ENCODE results near the gene LIN52. TPM values are rescaled to one million over a fixed set of nuclear protein-coding genes. Genes with fewer than 3 reads are reported as not detected.

Gene LIN52
- total RNA-seq, 1 donor from 2014 or later = 25.7 TPM

- H3K36me3 ChIP-seq = no peaks in the 10 kb centered on the region
- Mint-ChIP-seq H3K27me3 (ENCODE audit: insufficient read depth, low read depth) (no peaks in the 10 kb centered on the region), H3K9me3 (no peaks in the 10 kb centered on the region), H3K4me1 (no peaks in the 10 kb centered on the region), H3K27ac (no peak overlapping the region), H3K4me3 (no peak overlapping the region), H3K36me3 (no peaks in the 10 kb centered on the region)
- TF ChIP-seq EZH2phosphoT487 (IDR thresholded peaks at IDR 0.05) = no peak
- no peak for TF ChIP-seq CTCF (IDR thresholded peaks at IDR 0.05)
- TF ChIP-seq EZH2 (IDR thresholded peaks at IDR 0.05) = no peak
- H3K27me3 ChIP-seq = no peaks in the 10 kb centered on the region
- no peaks in the 10 kb centered on the region for H3F3A ChIP-seq (ENCODE audit: low read depth)
- no peak overlapping the region for H2AFZ ChIP-seq (replicated peaks)
- H3K9me3 ChIP-seq (ENCODE audit: low read depth) = no peaks in the 10 kb centered on the region
- no peak overlapping the region for H3K27ac ChIP-seq
- no peaks in the 10 kb centered on the region for H3K79me2 ChIP-seq (ENCODE audit: low read depth)
- no peak overlapping the region for H3K4me2 ChIP-seq
- H3K9ac ChIP-seq = no peak overlapping the region
- H4K20me1 ChIP-seq (ENCODE audit: low read depth) = no peaks in the 10 kb centered on the region
- no peak overlapping the region for H3K4me3 ChIP-seq
- no peak for DNase-seq (ENCODE audit: low spot score)
- H3K4me1 ChIP-seq = no peaks in the 10 kb centered on the region
Measured at GRCh38 chr14:74126315-74127013, 41.7 kb downstream of the LIN52 start.

- TF ChIP-seq EZH2 (IDR thresholded peaks at IDR 0.05) (no peak), EZH2phosphoT487 (IDR thresholded peaks at IDR 0.05) (no peak)
- Histone ChIP-seq H3K4me3 (no peak overlapping the region), H3F3A (ENCODE audit: low read depth) (no peaks in the 10 kb centered on the region), H3K27me3 (no peaks in the 10 kb centered on the region), H3K9ac (no peak overlapping the region), H3K27ac (no peak overlapping the region), H2AFZ (replicated peaks) (no peak overlapping the region), H3K4me1 (no peaks in the 10 kb centered on the region), H3K4me2 (no peak overlapping the region), H4K20me1 (ENCODE audit: low read depth) (no peaks in the 10 kb centered on the region), H3K36me3 (no peaks in the 10 kb centered on the region), H3K79me2 (ENCODE audit: low read depth) (no peaks in the 10 kb centered on the region), H3K9me3 (ENCODE audit: low read depth) (no peaks in the 10 kb centered on the region)
- DNase-seq (ENCODE audit: low spot score) = no peak
- Mint-ChIP-seq H3K27me3 (ENCODE audit: insufficient read depth, low read depth) (no peaks in the 10 kb centered on the region), H3K9me3 (no peaks in the 10 kb centered on the region), H3K4me3 (no peak overlapping the region), H3K4me1 (no peaks in the 10 kb centered on the region), H3K27ac (no peak overlapping the region), H3K36me3 (no peaks in the 10 kb centered on the region)
Measured at GRCh38 chr14:74127634-74128033, 42.9 kb downstream of the LIN52 start.

GRCh38 chr14:74133833-74134481, 49.2 kb downstream of the LIN52 start:
- Histone ChIP-seq H3K27ac (peak overlapping the region; percentile 47), H2AFZ (replicated peaks) (no peak overlapping the region), H4K20me1 (ENCODE audit: low read depth) (peaks cover 3% of the 10 kb centered on the region), H3K4me3 (no peak overlapping the region), H3K9me3 (ENCODE audit: low read depth) (no peaks in the 10 kb centered on the region), H3K79me2 (ENCODE audit: low read depth) (no peaks in the 10 kb centered on the region), H3K36me3 (no peaks in the 10 kb centered on the region), H3K4me1 (peaks cover 15% of the 10 kb centered on the region), H3K9ac (peak overlapping the region; percentile 20), H3F3A (ENCODE audit: low read depth) (peaks cover 9% of the 10 kb centered on the region), H3K27me3 (no peaks in the 10 kb centered on the region), H3K4me2 (no peak overlapping the region)
- Mint-ChIP-seq H3K9me3 (no peaks in the 10 kb centered on the region), H3K4me1 (no peaks in the 10 kb centered on the region), H3K4me3 (no peak overlapping the region), H3K36me3 (no peaks in the 10 kb centered on the region), H3K27me3 (ENCODE audit: insufficient read depth, low read depth) (no peaks in the 10 kb centered on the region), H3K27ac (no peak overlapping the region)
- TF ChIP-seq EZH2phosphoT487 (IDR thresholded peaks at IDR 0.05) (no peak), EZH2 (IDR thresholded peaks at IDR 0.05) (no peak), CTCF (IDR thresholded peaks at IDR 0.05) (no peak)
- DNase-seq (ENCODE audit: low spot score) = no peak

- H3K79me2 ChIP-seq (ENCODE audit: low read depth) = no peaks in the 10 kb centered on the region
- no peak for TF ChIP-seq EZH2phosphoT487 (IDR thresholded peaks at IDR 0.05)
- no peak for TF ChIP-seq CTCF (IDR thresholded peaks at IDR 0.05)
- no peak for TF ChIP-seq EZH2 (IDR thresholded peaks at IDR 0.05)
- peaks cover 3% of the 10 kb centered on the region for H4K20me1 ChIP-seq (ENCODE audit: low read depth)
- no peaks in the 10 kb centered on the region for H3K36me3 Mint-ChIP-seq
- H3F3A ChIP-seq (ENCODE audit: low read depth) = peaks cover 9% of the 10 kb centered on the region
- no peaks in the 10 kb centered on the region for H3K27me3 Mint-ChIP-seq (ENCODE audit: insufficient read depth, low read depth)
- no peak overlapping the region for H3K4me3 Mint-ChIP-seq
- no peak overlapping the region for H3K4me3 ChIP-seq
- peaks cover 15% of the 10 kb centered on the region for H3K4me1 ChIP-seq
- no peaks in the 10 kb centered on the region for H3K4me1 Mint-ChIP-seq
- H2AFZ ChIP-seq (replicated peaks) = no peak overlapping the region
- no peaks in the 10 kb centered on the region for H3K36me3 ChIP-seq
- no peak overlapping the region for H3K27ac Mint-ChIP-seq
- no peak overlapping the region for H3K27ac ChIP-seq
- H3K4me2 ChIP-seq = no peak overlapping the region
- no peaks in the 10 kb centered on the region for H3K9me3 ChIP-seq (ENCODE audit: low read depth)
- no peaks in the 10 kb centered on the region for H3K9me3 Mint-ChIP-seq
- DNase-seq (ENCODE audit: low spot score) = no peak
- H3K9ac ChIP-seq = no peak overlapping the region
- H3K27me3 ChIP-seq = no peaks in the 10 kb centered on the region
Measured at GRCh38 chr14:74134484-74134883, 49.7 kb downstream of the LIN52 start.

Measured in neural progenitor cell (in vitro differentiated cells).